Karpas-422 (cell line): Measurements from ENCODE around the gene DNALI1. TPM values are rescaled to one million over a fixed set of nuclear protein-coding genes. Genes with fewer than 3 reads are reported as not detected.
"Not testable (repeated sequence)": the region's sequence is repeated elsewhere in the genome, so short reads cannot be mapped to it uniquely, and the experiment has no call there.

Experiments used
- DNase-seq: peaks from one replicate; pipeline ENCODE4 v3.0.0-alpha.2; 2015
- H2AFZ ChIP-seq: fragments of 200-600 bp; sonication (generic); 2 replicates; pipeline ENCODE4 v1.6.1; 2014; ENCODE audit warnings: antibody characterized with exemption, low read length, mixed read lengths
- H3K27ac ChIP-seq: fragments of 200-600 bp; sonication (generic); 2 replicates; pipeline ENCODE4 v1.5.1; 2014; ENCODE audit warnings: mild to moderate bottlenecking, low read length, moderate library complexity
- H3K27me3 ChIP-seq: fragments of 200-600 bp; sonication (generic); 2 replicates; pipeline ENCODE4 v1.6.1; 2014; ENCODE audit warnings: low read length, mixed read lengths
- H3K36me3 ChIP-seq: fragments of 200-600 bp; sonication (generic); 2 replicates; pipeline ENCODE4 v1.6.1; 2014; ENCODE audit warnings: low read length, mixed read lengths; ENCODE audit not compliant: insufficient read depth
- H3K4me1 ChIP-seq: fragments of 200-600 bp; sonication (generic); 2 replicates; pipeline ENCODE4 v1.6.1; 2014; ENCODE audit warnings: mild to moderate bottlenecking, low read length, mixed read lengths
- H3K4me2 ChIP-seq: fragments of 200-600 bp; sonication (generic); 2 replicates; pipeline ENCODE4 v1.6.1; 2014; ENCODE audit warnings: low read length, low read depth, mild to moderate bottlenecking; ENCODE audit not compliant: poor library complexity, severe bottlenecking
- H3K4me3 ChIP-seq: fragments of 200-600 bp; sonication (generic); 2 replicates; pipeline ENCODE4 v1.5.1; 2014; ENCODE audit warnings: mild to moderate bottlenecking, antibody characterized with exemption, low read length, mixed read lengths
- H3K79me2 ChIP-seq: fragments of 200-600 bp; sonication (generic); 2 replicates; pipeline ENCODE4 v1.6.1; 2014; ENCODE audit warnings: mild to moderate bottlenecking, low read length, mixed read lengths
- H3K9ac ChIP-seq: fragments of 200-600 bp; sonication (generic); 2 replicates; pipeline ENCODE4 v1.6.0; 2014; ENCODE audit warnings: low read length
- H3K9me2 ChIP-seq: fragments of 200-600 bp; sonication (generic), shearing (Covaris generic); replicated peaks from 2 replicates; pipeline ENCODE4 v1.6.0; 2014; ENCODE audit warnings: mild to moderate bottlenecking, low read length, moderate library complexity; ENCODE audit not compliant: insufficient read depth
- H3K9me3 ChIP-seq: fragments of 300-700, 200-600 bp; sonication (generic); 2 replicates; pipeline ENCODE4 v1.6.1; 2014; ENCODE audit warnings: low read length, mixed read lengths
- H4K20me1 ChIP-seq: fragments of 200-600 bp; sonication (generic); 2 replicates; pipeline ENCODE4 v1.6.1; 2014; ENCODE audit warnings: mild to moderate bottlenecking, antibody characterized with exemption, low read length, low read depth; ENCODE audit not compliant: insufficient read depth
- total RNA-seq: library from RNA; depleted of rRNA; stranded (reverse); fragments of >200 nt; shearing (Covaris generic); gene quantifications from 2 replicates; pipeline ENCODE4 v1.2.3, GENCODE V29; 2014; ENCODE audit warnings: low replicate concordance; rRNA removed

The DNALI1 gene
- not detected in 2 replicates for total RNA-seq

GRCh38 chr1:37556712-37557196 is at the start of gene DNALI1:
DNALI1 (plus strand) TSS chr1:37556940; CDS start chr1:37556995, 55 bp downstream.
- peaks cover 16% of the 10 kb centered on the region for H3K4me1 ChIP-seq
- no peak within 1 kb of the TSS for H3K4me2 ChIP-seq
- peaks cover 24% of the 10 kb centered on the region for H3K79me2 ChIP-seq
- H3K27me3 ChIP-seq: no peaks in the 10 kb centered on the region
- H2AFZ ChIP-seq: peak within 1 kb of the TSS; percentile 79; the same call in 1 of the 2 replicates
- DNase-seq: peak; percentile 74
- H3K27ac ChIP-seq: no peak within 1 kb of the TSS
- no peak within 1 kb of the TSS for H3K4me3 ChIP-seq
- H4K20me1 ChIP-seq: peaks cover 14% of the 10 kb centered on the region
- H3K9me2 ChIP-seq: no peaks in the 10 kb centered on the region
- peaks cover 8% of the 10 kb centered on the region; the same call in 1 of the 2 replicates for H3K36me3 ChIP-seq
- no peak within 1 kb of the TSS for H3K9ac ChIP-seq
- H3K9me3 ChIP-seq: peaks cover 6% of the 10 kb centered on the region

- Histone ChIP-seq H3K4me1 (peaks cover 26% of the 10 kb centered on the region), H2AFZ (no peak overlapping the region), H3K27me3 (no peaks in the 10 kb centered on the region), H4K20me1 (peaks cover 6% of the 10 kb centered on the region; the same call in 1 of the 2 replicates), H3K9ac (no peak overlapping the region), H3K36me3 (peaks cover 36% of the 10 kb centered on the region), H3K79me2 (peaks cover 54% of the 10 kb centered on the region), H3K4me2 (no peak overlapping the region), H3K9me2 (no peaks in the 10 kb centered on the region), H3K27ac (no peak overlapping the region), H3K9me3 (no peaks in the 10 kb centered on the region), H3K4me3 (no peak overlapping the region)
- no peak for DNase-seq
Measured at GRCh38 chr1:37509181-37509580, 47.6 kb upstream of the DNALI1 start.

GRCh38 chr1:37513795-37514349 is 42.9 kb upstream of the DNALI1 start:
- H3K27ac ChIP-seq: 0 out of 2 replicates have a peak overlapping the region, but pooled peaks have one; percentile 37
- H2AFZ ChIP-seq: 0 out of 2 replicates have a peak overlapping the region, but pooled peaks have one; percentile 90
- H3K4me1 ChIP-seq: peaks cover 19% of the 10 kb centered on the region
- peak overlapping the region; percentile 99 for H3K9ac ChIP-seq
- H3K4me2 ChIP-seq: peak overlapping the region; percentile 91
- peaks cover 36% of the 10 kb centered on the region for H3K79me2 ChIP-seq
- DNase-seq: peak; percentile 77
- no peaks in the 10 kb centered on the region for H3K9me2 ChIP-seq
- no peaks in the 10 kb centered on the region for H3K9me3 ChIP-seq
- H3K4me3 ChIP-seq: peak overlapping the region; percentile 93
- peaks cover 19% of the 10 kb centered on the region; the same call in 1 of the 2 replicates for H3K36me3 ChIP-seq
- peaks cover 6% of the 10 kb centered on the region; the same call in 1 of the 2 replicates for H4K20me1 ChIP-seq
- no peaks in the 10 kb centered on the region for H3K27me3 ChIP-seq

GRCh38 chr1:37514350-37515184 is 42.2 kb upstream of the DNALI1 start, which contains the start of gene MEAF6:
MEAF6 (minus strand) TSS chr1:37514766; CDS start chr1:37514746, 20 bp downstream.
- Histone ChIP-seq H4K20me1 (peaks cover 6% of the 10 kb centered on the region; the same call in 1 of the 2 replicates), H3K27me3 (no peaks in the 10 kb centered on the region), H3K36me3 (peaks cover 12% of the 10 kb centered on the region; the same call in 1 of the 2 replicates), H3K79me2 (peaks cover 34% of the 10 kb centered on the region), H3K9ac (peak within 1 kb of the TSS; percentile 99), H3K9me2 (no peaks in the 10 kb centered on the region), H3K4me1 (peaks cover 17% of the 10 kb centered on the region), H3K27ac (0 out of 2 replicates have a peak within 1 kb of the TSS, but pooled peaks have one; percentile 37), H3K9me3 (no peaks in the 10 kb centered on the region), H2AFZ (peak within 1 kb of the TSS; percentile 97), H3K4me3 (peak within 1 kb of the TSS; percentile 93), H3K4me2 (peak within 1 kb of the TSS; percentile 91)
- DNase-seq: peak; percentile 94

- peak overlapping the region; percentile 93 for H3K4me3 ChIP-seq
- peaks cover 6% of the 10 kb centered on the region; the same call in 1 of the 2 replicates for H4K20me1 ChIP-seq
- H3K27me3 ChIP-seq: no peaks in the 10 kb centered on the region
- peaks cover 34% of the 10 kb centered on the region for H3K79me2 ChIP-seq
- H2AFZ ChIP-seq: peak overlapping the region; percentile 97
- DNase-seq: no peak
- H3K9me2 ChIP-seq: no peaks in the 10 kb centered on the region
- H3K4me2 ChIP-seq: peak overlapping the region; percentile 91
- no peak overlapping the region for H3K27ac ChIP-seq
- peaks cover 17% of the 10 kb centered on the region for H3K4me1 ChIP-seq
- peaks cover 12% of the 10 kb centered on the region; the same call in 1 of the 2 replicates for H3K36me3 ChIP-seq
- peak overlapping the region; percentile 99 for H3K9ac ChIP-seq
- H3K9me3 ChIP-seq: no peaks in the 10 kb centered on the region
Measured at GRCh38 chr1:37515185-37516034, 41.3 kb upstream of the DNALI1 start.

- no peak overlapping the region for H3K9ac ChIP-seq
- no peak overlapping the region for H3K4me2 ChIP-seq
- DNase-seq: no peak
- H3K9me3 ChIP-seq: no peaks in the 10 kb centered on the region
- H3K27me3 ChIP-seq: no peaks in the 10 kb centered on the region
- H3K36me3 ChIP-seq: no peaks in the 10 kb centered on the region
- H3K27ac ChIP-seq: no peak overlapping the region
- peaks cover 19% of the 10 kb centered on the region for H3K79me2 ChIP-seq
- H3K4me1 ChIP-seq: peaks cover 17% of the 10 kb centered on the region
- H3K4me3 ChIP-seq: no peak overlapping the region
- H3K9me2 ChIP-seq: no peaks in the 10 kb centered on the region
- H4K20me1 ChIP-seq: peaks cover 6% of the 10 kb centered on the region; the same call in 1 of the 2 replicates
- H2AFZ ChIP-seq: no peak overlapping the region
Measured at GRCh38 chr1:37517569-37517968, 39.2 kb upstream of the DNALI1 start.

- DNase-seq, H2AFZ ChIP-seq, H3K4me3 ChIP-seq, H3K4me2 ChIP-seq, H3K9ac ChIP-seq, H3K9me2 ChIP-seq, H3K9me3 ChIP-seq, H3K36me3 ChIP-seq, H3K27me3 ChIP-seq, H4K20me1 ChIP-seq, H3K27ac ChIP-seq: not testable (repeated sequence)
- peaks cover 14% of the 10 kb centered on the region for H3K4me1 ChIP-seq
- peaks cover 12% of the 10 kb centered on the region for H3K79me2 ChIP-seq
Measured at GRCh38 chr1:37518241-37518640, 38.5 kb upstream of the DNALI1 start.
